HepG2 (cell line): ENCODE data around the gene FAM149A. TPM values are rescaled to one million over a fixed set of nuclear protein-coding genes. Genes with fewer than 3 reads are reported as not detected.

Source experiments
- E2F2 ChIP-seq: sonication (generic); formaldehyde crosslinking; IDR thresholded peaks from 2 replicates; pipeline ENCODE4 v1.4.0; 2020; ENCODE audit warnings: missing genetic modification reagents, borderline replicate concordance
- FOSL1 ChIP-seq: sonication (generic); formaldehyde crosslinking; IDR thresholded peaks from 2 replicates; pipeline ENCODE4 v1.9.0; 2021; ENCODE audit warnings: missing genetic modification reagents, borderline replicate concordance
- FOSL2 ChIP-seq: sonication (generic); formaldehyde crosslinking; IDR thresholded peaks from 2 replicates; pipeline ENCODE4 v1.4.0; 2020; ENCODE audit warnings: missing genetic modification reagents
- FOXP4 ChIP-seq: sonication (generic); formaldehyde crosslinking; IDR thresholded peaks from 2 replicates; pipeline ENCODE4 v1.4.0; 2020; ENCODE audit warnings: missing genetic modification reagents
- GABPA ChIP-seq, 2 experiments: IDR thresholded peaks; 2 replicates each; pipeline ENCODE4 v1.6.1; 2011 to 2016; ENCODE audit warnings: low read depth in 2 of 2, low read length in 1 of 2, missing biosample characterization in 1 of 2, missing genetic modification characterization in 1 of 2
- GMEB1 ChIP-seq: sonication (generic); formaldehyde crosslinking; IDR thresholded peaks from 2 replicates; pipeline ENCODE4 v1.5.1; 2020; ENCODE audit warnings: missing genetic modification reagents, mild to moderate bottlenecking, borderline replicate concordance
- KMT2B ChIP-seq: IDR thresholded peaks from 2 replicates; pipeline ENCODE4 v1.6.1; 2016; ENCODE audit warnings: missing genetic modification reagents, missing compliant biosample characterization
- MED13 ChIP-seq: sonication (generic); formaldehyde crosslinking; IDR thresholded peaks from 2 replicates; pipeline ENCODE4 v1.5.0; 2020; ENCODE audit warnings: missing genetic modification reagents
- REST ChIP-seq, 2 experiments: IDR thresholded peaks; 2 replicates each; pipeline ENCODE4 v1.6.1; 2011 to 2012; ENCODE audit warnings: low read length in 2 of 2, borderline replicate concordance in 1 of 2, low read depth in 1 of 2, mild to moderate bottlenecking in 1 of 2, moderate library complexity in 1 of 2
- ZNF430 ChIP-seq: sonication (generic); formaldehyde crosslinking; IDR thresholded peaks from 2 replicates; pipeline ENCODE4 v1.9.0; 2021; ENCODE audit warnings: mild to moderate bottlenecking, missing genetic modification reagents
- ZNF460 ChIP-seq: sonication (generic); formaldehyde crosslinking; IDR thresholded peaks from 2 replicates; pipeline ENCODE4 v1.5.1; 2020; ENCODE audit warnings: missing genetic modification reagents, mild to moderate bottlenecking, borderline replicate concordance
- ZNF572 ChIP-seq: sonication (generic); formaldehyde crosslinking; IDR thresholded peaks from 2 replicates; pipeline ENCODE4 v1.5.1; 2020; ENCODE audit warnings: mild to moderate bottlenecking, missing genetic modification reagents
- ZNF746 ChIP-seq: sonication (generic); formaldehyde crosslinking; IDR thresholded peaks from 2 replicates; pipeline ENCODE4 v1.8.0; 2022; ENCODE audit warnings: mild to moderate bottlenecking, missing genetic modification reagents
- ZNF792 ChIP-seq: IDR thresholded peaks from 2 replicates; pipeline ENCODE4 v1.6.1; 2016
- polyA plus RNA-seq, 8 experiments: library from polyadenylated mRNA; depleted of rRNA in 3 of 8; stranded (reverse) in 7 of 8; unstranded in 1 of 8; fragments of >200 nt; fragmentation: Illumina TruSeq in 4 of 8; extraction: Trizol in 4 of 8; gene quantifications; 2 replicates each; pipeline versions ENCODE4 v1.2.1 to v1.2.3, GENCODE V29; 2011 to 2016; ENCODE audit warnings: low read depth in 4 of 8, missing spikeins in 1 of 8, mixed read lengths in 1 of 8; ENCODE audit not compliant: insufficient read depth in 1 of 8
- total RNA-seq, 5 experiments: library from RNA; depleted of rRNA; stranded (reverse); fragments of >200 nt; fragmentation: Illumina TruSeq; extraction: Trizol; gene quantifications; 2 replicates each; pipeline ENCODE4 v1.2.3, GENCODE V29; 2016; ENCODE audit warnings: low read depth in 1 of 5

FAM149A gene
- total and polyA plus RNA-seq, 2 of the 13 experiments (the other 11 are each of a cell fraction or from before 2014, with no cell fraction given) = not detected

GRCh38 chr4:186191200-186192065, 86.9 kb downstream of the FAM149A start, which contains the start of gene CYP4V2 (continued):
- TF ChIP-seq REST (IDR thresholded peaks at IDR 0.05; ENCODE audit: borderline replicate concordance in 1 of 2, low read depth in 1 of 2, low read length in 2 of 2) (peak in 1 of 2 experiments; percentile 69; a peak in 1 of 4 replicates), KMT2B (peak; percentile 81; the same call in 1 of the 2 replicates), ZNF792 (CRISPR knock-in tag) (0 out of 2 replicates have a peak, but pooled peaks have one; percentile 14), E2F2 (CRISPR knock-in tag) (peak; percentile 12; the same call in 1 of the 2 replicates), FOSL2 (CRISPR knock-in tag) (peak; percentile 22), ZNF430 (CRISPR knock-in tag) (peak; percentile 12; the same call in 1 of the 2 replicates), GMEB1 (CRISPR knock-in tag) (peak; percentile 83), MED13 (CRISPR knock-in tag) (no peak), FOXP4 (CRISPR knock-in tag) (peak; percentile 25; the same call in 1 of the 2 replicates), ZNF746 (0 out of 2 replicates have a peak, but pooled peaks have one; percentile 21), ZNF572 (CRISPR knock-in tag) (no peak), FOSL1 (CRISPR knock-in tag) (no peak), GABPA (IDR thresholded peaks at IDR 0.05; ENCODE audit: low read depth, low read length) (peak; percentile 85), GABPA (CRISPR knock-in tag; IDR thresholded peaks at IDR 0.05; ENCODE audit: low read depth) (peak; percentile 86), ZNF460 (CRISPR knock-in tag) (peak; percentile 9; the same call in 1 of the 2 replicates)
